Measurements from ENCODE around the gene FIS1. TPM values are rescaled to one million over a fixed set of nuclear protein-coding genes. Genes with fewer than 3 reads are reported as not detected.
"Not testable (repeated sequence)": the region's sequence is repeated elsewhere in the genome, so short reads cannot be mapped to it uniquely, and the experiment has no call there.

Gene FIS1
- total RNA-seq, 2 experiments from 2014 or later = 128 to 129 TPM

DNA sequence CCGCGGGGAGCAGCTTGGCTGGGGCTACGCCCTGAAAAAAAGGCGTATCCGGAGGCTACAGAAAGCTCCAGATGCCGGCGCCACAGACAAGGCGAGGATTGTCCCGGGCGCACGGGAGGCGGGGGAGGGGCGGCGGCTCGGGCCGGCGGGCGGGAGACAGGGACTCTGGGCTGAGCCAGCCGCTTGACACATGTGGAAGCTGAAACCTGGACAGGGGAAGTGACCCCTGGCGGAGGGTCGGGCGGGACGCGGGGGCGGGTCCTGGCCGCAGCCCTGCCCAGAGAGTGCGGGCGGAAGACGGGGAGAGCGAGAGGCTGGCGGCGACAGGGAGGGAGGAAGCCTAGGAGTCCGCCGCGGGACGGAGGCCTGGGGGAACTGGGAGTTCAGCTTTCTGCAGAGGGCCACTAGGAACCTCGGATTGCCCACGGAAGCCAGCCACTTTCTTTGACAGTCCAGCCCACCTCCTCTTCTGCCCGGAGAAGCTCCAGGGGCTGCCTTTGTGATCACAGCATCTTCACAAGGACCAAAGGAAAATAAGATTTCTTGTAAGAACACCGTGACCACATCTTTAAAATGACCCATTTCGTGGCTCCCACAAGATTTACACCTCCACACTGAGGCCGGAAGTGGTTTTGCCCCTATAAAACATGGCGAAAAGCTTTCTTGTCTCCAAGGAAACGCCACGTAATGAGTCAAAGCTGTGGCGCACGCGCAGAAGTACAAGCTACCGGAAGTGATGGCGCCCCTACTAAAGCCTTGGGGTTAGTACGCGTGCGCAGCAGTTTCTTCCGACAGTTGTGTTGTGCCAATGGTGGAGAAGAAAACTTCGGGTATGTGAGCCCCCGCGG is 27.3 kb downstream of the FIS1 start, which contains the start of the genes PLOD3 and ZNHIT1:
Gene PLOD3 (minus strand): TSS at position 194 of the 848 bp plus-strand sequence. CDS start 307 bp downstream, outside the sequence.
Gene ZNHIT1 (plus strand): TSS at position 778 of the 848 bp plus-strand sequence. CDS start 31 bp downstream, at position 809.
- POLR2A ChIA-PET = interaction anchor here (0.6 to 2.1 kb wide), 7 partner anchors 18 to 143 kb away, joined by 3 to 19 read pairs (median 4); partner anchors contain the start of genes FIS1, TRIM56 and VGF
- CTCF ChIA-PET = interaction anchor here (0.5 to 5.4 kb wide), 13 partner anchors 12 to 330 kb away, joined by 3 to 36 read pairs (median 4); partner anchors contain the start of gene FIS1

GRCh38 chr7:101216860-101217387 is 28.0 kb downstream of the FIS1 start:
- ChIA-PET POLR2A (interaction anchor here (0.6 to 2.1 kb wide), 5 partner anchors 27 to 142 kb away, joined by 3 to 19 read pairs (median 7); partner anchors contain the start of genes FIS1, TRIM56 and VGF), CTCF (interaction anchor here (0.7 to 5.4 kb wide), 8 partner anchors 15 to 330 kb away, joined by 3 to 36 read pairs (median 6); partner anchors contain the start of gene FIS1)

- ChIA-PET CTCF (interaction anchor here (1.1 to 5.4 kb wide), 5 partner anchors 14 to 67 kb away, joined by 3 to 36 read pairs (median 6); partner anchors contain the start of gene FIS1), POLR2A (no interaction called here)
Measured at GRCh38 chr7:101216001-101216859, 28.7 kb downstream of the FIS1 start.

DNA sequence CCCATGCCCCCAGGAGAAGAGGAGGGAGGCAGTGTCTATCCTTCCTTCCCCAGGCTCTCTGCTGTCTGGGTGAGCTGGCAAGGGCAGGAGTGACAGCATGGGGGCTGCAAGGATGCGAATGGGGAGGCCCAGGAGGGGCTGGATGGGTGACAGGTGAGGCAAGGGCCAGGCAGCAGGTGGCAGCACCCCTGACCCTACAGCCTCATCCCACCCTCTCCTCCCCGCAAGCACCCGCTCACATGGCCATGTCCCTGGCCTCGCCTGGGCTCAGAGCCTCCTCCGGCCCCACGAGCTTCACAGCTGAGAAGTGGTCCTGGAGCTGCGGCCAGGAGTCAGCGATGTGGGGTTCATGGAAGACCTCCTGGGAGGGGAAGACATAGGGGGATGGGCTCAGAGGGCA is 32.9 kb downstream of the FIS1 start:
- POLR2A ChIA-PET = no interaction called here
- CTCF ChIA-PET = interaction anchor here (1.8 kb wide), 1 partner anchor 19 kb away, joined by 5 read pairs; no protein-coding TSS in a partner anchor

- POLR2A ChIA-PET = no interaction called here
- CTCF ChIA-PET = interaction anchor here (1.8 kb wide), 1 partner anchor 18 kb away, joined by 5 read pairs; no protein-coding TSS in a partner anchor
Measured at GRCh38 chr7:101211501-101211900, 33.4 kb downstream of the FIS1 start.

- ChIA-PET CTCF (interaction anchor here (0.6 kb wide), 1 partner anchor 59 kb away, joined by 3 read pairs; no protein-coding TSS in a partner anchor), POLR2A (interaction anchor here (0.5 kb wide), 1 partner anchor 31 kb away, joined by 3 read pairs; no protein-coding TSS in a partner anchor)
Measured at GRCh38 chr7:101210143-101210542, 34.7 kb downstream of the FIS1 start.

- CTCF ChIA-PET = no interaction called here
- POLR2A ChIA-PET = no interaction called here
Measured at GRCh38 chr7:101208794-101209193, 36.1 kb downstream of the FIS1 start.

DNA sequence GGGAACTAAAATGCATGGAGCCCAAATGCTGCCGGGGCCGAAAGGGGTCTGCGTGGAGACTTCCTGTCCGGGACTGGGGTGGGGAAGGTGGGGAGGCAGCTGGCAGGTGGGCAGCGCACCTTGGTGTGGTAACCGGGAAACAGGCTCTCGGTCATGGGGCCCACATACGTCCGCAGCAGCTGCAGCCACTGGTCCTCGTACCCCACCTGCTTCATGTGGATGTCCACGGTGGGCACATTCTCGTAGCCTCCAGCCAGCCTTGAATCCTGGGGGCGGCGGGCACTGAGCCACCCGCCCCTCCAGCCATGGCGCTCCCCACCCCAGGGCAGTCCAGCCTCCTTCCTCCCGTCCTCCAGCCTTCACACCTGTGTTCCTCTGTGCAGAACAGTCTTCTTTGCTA is 37.4 kb downstream of the FIS1 start:
- POLR2A ChIA-PET = interaction anchor here (0.6 to 0.7 kb wide), 2 partner anchors 20 to 21 kb away, joined by 4 to 13 read pairs; no protein-coding TSS in a partner anchor
- CTCF ChIA-PET = no interaction called here

- CTCF ChIA-PET = no interaction called here
- POLR2A ChIA-PET = interaction anchor here (0.6 kb wide), 1 partner anchor 20 kb away, joined by 13 read pairs; no protein-coding TSS in a partner anchor
Measured at GRCh38 chr7:101206665-101207042, 38.2 kb downstream of the FIS1 start.

GRCh38 chr7:101205901-101206664 is 38.8 kb downstream of the FIS1 start:
- CTCF ChIA-PET = no interaction called here
- POLR2A ChIA-PET = interaction anchor here (0.6 kb wide), 1 partner anchor 40 kb away, joined by 3 read pairs; no protein-coding TSS in a partner anchor

GRCh38 chr7:101203740-101204738 is 40.8 kb downstream of the FIS1 start:
- CTCF ChIA-PET = interaction anchor here (2.1 kb wide), 1 partner anchor 11 kb away, joined by 6 read pairs; no protein-coding TSS in a partner anchor
- POLR2A ChIA-PET = not testable (repeated sequence)

- ChIA-PET CTCF (interaction anchor here (1.2 to 1.4 kb wide), 2 partner anchors 15 to 81 kb away, joined by 3 to 5 read pairs; partner anchors contain the start of genes PLOD3 and ZNHIT1), POLR2A (interaction anchor here (0.5 to 0.6 kb wide), 2 partner anchors 17 to 311 kb away, joined by 4 to 5 read pairs; no protein-coding TSS in a partner anchor)
Measured at GRCh38 chr7:101202603-101202918, 42.3 kb downstream of the FIS1 start.

- POLR2A ChIA-PET = interaction anchor here (0.5 to 0.6 kb wide), 2 partner anchors 18 to 311 kb away, joined by 4 to 5 read pairs; no protein-coding TSS in a partner anchor
- CTCF ChIA-PET = interaction anchor here (1.2 to 1.4 kb wide), 2 partner anchors 15 to 82 kb away, joined by 3 to 5 read pairs; partner anchors contain the start of genes PLOD3 and ZNHIT1
Measured at GRCh38 chr7:101201695-101202602, 42.9 kb downstream of the FIS1 start.

DNA sequence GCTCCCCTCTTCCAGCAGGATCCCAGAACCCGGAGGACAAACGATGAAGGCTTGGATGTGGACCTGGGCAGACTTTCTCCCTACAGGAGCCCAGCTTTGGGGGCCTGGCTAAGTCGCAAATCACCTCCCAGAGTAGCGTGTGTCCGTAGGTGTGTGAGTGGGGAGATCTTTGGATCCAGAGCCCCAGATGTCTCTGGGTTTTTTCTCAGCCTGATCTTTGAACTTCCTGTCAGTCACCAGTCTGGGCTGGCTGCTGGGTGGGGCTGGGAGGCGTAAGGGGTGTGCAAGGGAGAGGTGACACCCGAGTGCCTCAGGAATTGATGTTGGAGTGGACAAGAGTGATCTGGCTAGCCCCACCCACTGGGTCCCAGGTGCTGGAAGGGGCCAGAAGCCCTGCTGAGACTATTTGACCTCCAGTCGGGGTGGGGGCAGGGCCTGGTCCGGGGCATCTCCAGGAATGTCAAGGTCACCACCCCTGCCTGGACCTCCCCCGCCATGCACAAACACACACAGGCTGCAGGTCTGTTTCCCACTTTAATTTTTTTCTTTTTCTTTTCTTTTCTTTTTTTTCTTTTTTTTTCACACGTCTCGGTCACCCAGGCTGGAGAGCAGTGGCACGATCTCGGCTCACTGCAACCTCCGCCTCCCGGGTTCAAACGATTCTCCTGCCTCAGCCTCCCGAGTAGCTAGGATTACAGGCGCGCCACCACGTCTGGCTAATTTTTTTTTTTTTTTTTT is 43.9 kb downstream of the FIS1 start, which contains the start of gene MOGAT3:
Gene MOGAT3 (minus strand): TSS at position 175 of the 738 bp plus-strand sequence. CDS start 182 bp downstream, outside the sequence.
- POLR2A ChIA-PET = no interaction called here
- CTCF ChIA-PET = interaction anchor here (1.2 to 1.4 kb wide), 2 partner anchors 16 to 83 kb away, joined by 3 to 5 read pairs; partner anchors contain the start of genes PLOD3 and ZNHIT1

DNA sequence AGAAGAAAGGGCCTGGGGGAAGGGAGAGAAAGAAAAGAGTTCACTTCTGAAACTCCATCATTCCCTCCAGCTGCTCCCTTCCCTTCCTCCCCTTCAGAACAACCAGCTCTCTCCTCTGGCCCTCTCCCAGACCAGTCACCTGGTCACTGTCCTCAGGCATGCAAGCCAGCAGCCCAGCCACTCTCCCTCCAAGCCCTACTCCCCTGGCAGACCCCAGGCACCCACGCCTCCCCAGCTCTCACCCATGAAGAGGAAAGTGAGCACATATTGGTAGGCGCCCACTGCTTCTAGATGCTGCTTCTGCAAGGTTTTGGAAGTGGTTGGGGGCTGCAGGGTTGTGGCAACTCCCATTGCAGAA is 44.4 kb downstream of the FIS1 start:
- ChIA-PET POLR2A (interaction anchor here (0.6 kb wide), 1 partner anchor 56 kb away, joined by 7 read pairs; no protein-coding TSS in a partner anchor), CTCF (no interaction called here)

All from activated CD8-positive, alpha-beta memory T cell treated with anti-CD3 and anti-CD28 coated beads for 36 hours (primary cell).